ENCODE results near the gene RNFT2.
"Not testable (repeated sequence)": the region's sequence is repeated elsewhere in the genome, so short reads cannot be mapped to it uniquely, and the experiment has no call there.

RNFT2 gene

GRCh38 chr12:116745554-116745953, 7.4 kb downstream of the RNFT2 start:
- no peak for DNase-seq

- no peak for DNase-seq
These were observed 11.8 kb downstream of the RNFT2 start for GRCh38 chr12:116749884-116750283.

GRCh38 chr12:116750298-116750697, 12.2 kb downstream of the RNFT2 start:
- DNase-seq, result no peak

GRCh38 chr12:116754097-116754496, 16.0 kb downstream of the RNFT2 start:
- DNase-seq, result not testable (repeated sequence)

- not testable (repeated sequence) for DNase-seq
These were observed 16.7 kb downstream of the RNFT2 start for GRCh38 chr12:116754783-116755182.

- DNase-seq, result no peak
These were observed 21.9 kb downstream of the RNFT2 start for GRCh38 chr12:116759783-116760621.

GRCh38 chr12:116760622-116761020, 22.5 kb downstream of the RNFT2 start:
- DNase-seq, result no peak

GRCh38 chr12:116761499-116761898, 23.4 kb downstream of the RNFT2 start:
- DNase-seq, result no peak

GRCh38 chr12:116765271-116765670, 27.2 kb downstream of the RNFT2 start:
- DNase-seq, result no peak

- DNase-seq, result no peak
These were observed 28.2 kb downstream of the RNFT2 start for GRCh38 chr12:116766285-116766684.

- DNase-seq, result no peak
These were observed 28.6 kb downstream of the RNFT2 start for GRCh38 chr12:116766746-116767145.

GRCh38 chr12:116771651-116772050, 33.5 kb downstream of the RNFT2 start:
- DNase-seq, result no peak

GRCh38 chr12:116773276-116773731, 35.2 kb downstream of the RNFT2 start:
- no peak for DNase-seq

GRCh38 chr12:116774020-116774419, 35.9 kb downstream of the RNFT2 start:
- no peak for DNase-seq

- DNase-seq, result no peak
These were observed 39.1 kb downstream of the RNFT2 start for GRCh38 chr12:116777245-116777644.

GRCh38 chr12:116779597-116779996, 41.5 kb downstream of the RNFT2 start:
- DNase-seq, result no peak

GRCh38 chr12:116780942-116781341, 42.8 kb downstream of the RNFT2 start:
- no peak for DNase-seq

- DNase-seq, result peak; percentile 41
These were observed 45.6 kb downstream of the RNFT2 start for GRCh38 chr12:116783525-116784237.

- DNase-seq, result no peak
These were observed 46.1 kb downstream of the RNFT2 start for GRCh38 chr12:116784238-116784612.

GRCh38 chr12:116789562-116789961, 51.4 kb downstream of the RNFT2 start:
- DNase-seq, result not testable (repeated sequence)

GRCh38 chr12:116790066-116790465, 52.0 kb downstream of the RNFT2 start:
- DNase-seq, result no peak

GRCh38 chr12:116792403-116792802, 54.3 kb downstream of the RNFT2 start:
- no peak for DNase-seq

- no peak for DNase-seq
These were observed 56.6 kb downstream of the RNFT2 start for GRCh38 chr12:116794725-116795124.

- no peak for DNase-seq
These were observed 59.8 kb downstream of the RNFT2 start for GRCh38 chr12:116797885-116798284.

Measured in NCI-H1105 treated with DMSO at 0.1 percent for 48 hours (cell line).